ENCODE results near the gene MOGAT3. TPM values are rescaled to one million over a fixed set of nuclear protein-coding genes. Genes with fewer than 3 reads are reported as not detected.
A peak's percentile ranks its signal among the peaks of the same experiment; 100 is the strongest.

Gene MOGAT3
- total and polyA plus RNA-seq, 9 of the 15 experiments (the other 6 are each of a cell fraction or from before 2014, with no cell fraction given) = 0.07 to 0.17 (median 0.13) TPM; not detected in 6

- intact Hi-C loops (cut with micrococcal nuclease) = loop anchor here (2.0 kb wide), 1 partner anchor 47 kb away; no protein-coding TSS in a partner anchor
- Histone ChIP-seq H3K27ac (ENCODE audit: extremely low read depth, low read depth, low read length) (no peak overlapping the region), H3K79me2 (ENCODE audit: control insufficient read depth, insufficient read depth, low read length) (peaks cover under 1% of the 10 kb centered on the region; the same call in 1 of the 3 replicates), H3K9me3 (replicated peaks; ENCODE audit: control insufficient read depth, insufficient read depth, low read depth, low read length) (no peaks in the 10 kb centered on the region), H3K4me2 (ENCODE audit: insufficient read depth, low read length) (no peak overlapping the region), H2AFZ (ENCODE audit: low read depth, low read length) (no peak overlapping the region), H3K4me1 (replicated peaks in 1 of 2; ENCODE audit: control insufficient read depth in 2 of 2, insufficient read depth in 2 of 2, low read length in 2 of 2) (peaks cover 25 to 81% of the 10 kb centered on the region in 2 experiments; a peak in 4 of 5 replicates), H3K9me1 (ENCODE audit: control insufficient read depth, insufficient read depth, low read length) (no peaks in the 10 kb centered on the region), H3K4me3 (no peak overlapping the region), H4K20me1 (replicated peaks; ENCODE audit: control insufficient read depth, insufficient read depth, low read length) (peaks cover 3% of the 10 kb centered on the region; the same call in 1 of the 2 replicates), H3K27me3 (ENCODE audit: control insufficient read depth in 2 of 2, insufficient read depth in 2 of 2, low read length in 2 of 2) (no peaks in the 10 kb centered on the region), H3K9ac (ENCODE audit: insufficient read depth in 1 of 2, low read depth in 2 of 2, low read length in 2 of 2) (peak overlapping the region in 1 of 2 experiments; percentile 44; a peak in 2 of 4 replicates), H3K36me3 (ENCODE audit: control insufficient read depth, insufficient read depth, low read length) (peaks cover 34% of the 10 kb centered on the region)
- in situ Hi-C loops (cut with MboI) = no loop called here
- POLR2A ChIA-PET = interaction anchor here (1.0 to 2.2 kb wide), 4 partner anchors 8 to 91 kb away, joined by 3 to 22 read pairs (median 3); partner anchors contain the start of gene ZNHIT1
- TF ChIP-seq GABPB1 (CRISPR knock-in tag; IDR thresholded peaks at IDR 0.05) (0 out of 2 replicates have a peak, but pooled peaks have one; percentile 20), ATF1 (CRISPR knock-in tag; IDR thresholded peaks at IDR 0.05) (no peak), ATF1 (tag; IDR thresholded peaks at IDR 0.05) (no peak)
- peak in 1 of 4 experiments; percentile 12 for DNase-seq (ENCODE audit: extremely low read depth in 1 of 4, low spot score in 3 of 4)
- CTCF ChIA-PET (ENCODE audit: low intra/inter-chr PET ratio) = interaction anchor here (0.6 kb wide), 1 partner anchor 108 kb away, joined by 3 read pairs; no protein-coding TSS in a partner anchor
- no TSS peak for BruUV-seq (replicated peaks)
- no peak for FAIRE-seq
- no peak for ATAC-seq
- WGBS (ENCODE audit: insufficient coverage, low coverage, missing lambda C conversion rate) = 73% methylated on average over 8 of the region's 9 CpGs
Observed at GRCh38 chr7:101235522-101235921, 34.7 kb upstream of the MOGAT3 start.

DNA sequence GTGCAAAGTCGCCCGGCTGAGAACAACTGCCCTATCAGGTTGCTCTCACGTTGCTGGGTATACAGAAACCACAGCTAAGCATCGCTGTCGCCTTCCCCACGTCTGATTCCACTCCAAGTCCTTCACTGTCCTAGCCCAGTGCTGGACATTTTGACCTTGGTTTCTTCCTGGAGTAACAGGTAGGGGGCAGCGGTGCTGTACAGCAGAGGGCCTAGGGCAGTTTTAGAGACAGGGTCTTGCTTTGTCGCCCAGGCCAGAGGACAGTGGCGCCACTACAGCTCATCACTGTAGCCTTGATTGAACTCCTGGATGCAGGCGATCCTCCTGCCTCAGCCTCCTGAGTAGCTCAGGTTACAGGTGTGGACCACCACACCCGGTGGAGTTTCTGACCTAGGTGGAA lies 34.2 kb upstream of the MOGAT3 start:
- H3K4me2 ChIP-seq (ENCODE audit: insufficient read depth, low read length) = no peak overlapping the region
- in situ Hi-C loops (cut with MboI) (no loop called here), intact Hi-C loops (cut with micrococcal nuclease) (loop anchor here (2.0 kb wide), 1 partner anchor 48 kb away; no protein-coding TSS in a partner anchor)
- no peaks in the 10 kb centered on the region for H3K9me1 ChIP-seq (ENCODE audit: control insufficient read depth, insufficient read depth, low read length)
- DNase-seq (ENCODE audit: extremely low read depth in 1 of 4, low spot score in 3 of 4) (peak in 3 of 4 experiments; percentile 48 to 67 (median 55)), ATAC-seq (peak; percentile 61), FAIRE-seq (peak; percentile 75)
- no peak overlapping the region for H3K4me3 ChIP-seq
- POLR2A ChIA-PET = interaction anchor here (0.7 to 2.2 kb wide), 3 partner anchors 9 to 863 kb away, joined by 3 to 22 read pairs (median 3); partner anchors contain the start of gene ZNHIT1
- H3K4me1 ChIP-seq (replicated peaks in 1 of 2; ENCODE audit: control insufficient read depth in 2 of 2, insufficient read depth in 2 of 2, low read length in 2 of 2) = peaks cover 20 to 77% of the 10 kb centered on the region in 2 experiments; a peak in 4 of 5 replicates
- H3K36me3 ChIP-seq (ENCODE audit: control insufficient read depth, insufficient read depth, low read length) = peaks cover 32% of the 10 kb centered on the region
- no peak overlapping the region for H3K27ac ChIP-seq (ENCODE audit: extremely low read depth, low read depth, low read length)
- H3K79me2 ChIP-seq (ENCODE audit: control insufficient read depth, insufficient read depth, low read length) = no peaks in the 10 kb centered on the region
- H3K9me3 ChIP-seq (replicated peaks; ENCODE audit: control insufficient read depth, insufficient read depth, low read depth, low read length) = no peaks in the 10 kb centered on the region
- CTCF ChIA-PET (ENCODE audit: low intra/inter-chr PET ratio) = no interaction called here
- no peaks in the 10 kb centered on the region for H3K27me3 ChIP-seq (ENCODE audit: control insufficient read depth in 2 of 2, insufficient read depth in 2 of 2, low read length in 2 of 2)
- no TSS peak for BruUV-seq (replicated peaks)
- WGBS (ENCODE audit: insufficient coverage, low coverage, missing lambda C conversion rate) = 45% methylated on average over 11 of the region's 11 CpGs
- H4K20me1 ChIP-seq (replicated peaks; ENCODE audit: control insufficient read depth, insufficient read depth, low read length) = no peaks in the 10 kb centered on the region; the same call in 1 of the 2 replicates
- H2AFZ ChIP-seq (ENCODE audit: low read depth, low read length) = no peak overlapping the region
- H3K9ac ChIP-seq (ENCODE audit: insufficient read depth in 1 of 2, low read depth in 2 of 2, low read length in 2 of 2) = peak overlapping the region in 1 of 2 experiments; percentile 19; a peak in 1 of 4 replicates
- TF ChIP-seq GABPA (tag; conservative IDR thresholded peaks at IDR 0.05; ENCODE audit: low read depth) (no peak), TRIM24 (IDR thresholded peaks at IDR 0.05) (no peak), DNMT1 (IDR thresholded peaks at IDR 0.05) (no peak), ILF3 (IDR thresholded peaks at IDR 0.05; ENCODE audit: borderline replicate concordance) (no peak)
- TF ChIP-seq, protein P1, sequence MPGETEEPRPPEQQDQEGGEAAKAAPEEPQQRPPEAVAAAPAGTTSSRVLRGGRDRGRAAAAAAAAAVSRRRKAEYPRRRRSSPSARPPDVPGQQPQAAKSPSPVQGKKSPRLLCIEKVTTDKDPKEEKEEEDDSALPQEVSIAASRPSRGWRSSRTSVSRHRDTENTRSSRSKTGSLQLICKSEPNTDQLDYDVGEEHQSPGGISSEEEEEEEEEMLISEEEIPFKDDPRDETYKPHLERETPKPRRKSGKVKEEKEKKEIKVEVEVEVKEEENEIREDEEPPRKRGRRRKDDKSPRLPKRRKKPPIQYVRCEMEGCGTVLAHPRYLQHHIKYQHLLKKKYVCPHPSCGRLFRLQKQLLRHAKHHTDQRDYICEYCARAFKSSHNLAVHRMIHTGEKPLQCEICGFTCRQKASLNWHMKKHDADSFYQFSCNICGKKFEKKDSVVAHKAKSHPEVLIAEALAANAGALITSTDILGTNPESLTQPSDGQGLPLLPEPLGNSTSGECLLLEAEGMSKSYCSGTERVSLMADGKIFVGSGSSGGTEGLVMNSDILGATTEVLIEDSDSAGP (CRISPR knock-in tag; IDR thresholded peaks at IDR 0.05) = no peak
- TF ChIP-seq, protein P2, sequence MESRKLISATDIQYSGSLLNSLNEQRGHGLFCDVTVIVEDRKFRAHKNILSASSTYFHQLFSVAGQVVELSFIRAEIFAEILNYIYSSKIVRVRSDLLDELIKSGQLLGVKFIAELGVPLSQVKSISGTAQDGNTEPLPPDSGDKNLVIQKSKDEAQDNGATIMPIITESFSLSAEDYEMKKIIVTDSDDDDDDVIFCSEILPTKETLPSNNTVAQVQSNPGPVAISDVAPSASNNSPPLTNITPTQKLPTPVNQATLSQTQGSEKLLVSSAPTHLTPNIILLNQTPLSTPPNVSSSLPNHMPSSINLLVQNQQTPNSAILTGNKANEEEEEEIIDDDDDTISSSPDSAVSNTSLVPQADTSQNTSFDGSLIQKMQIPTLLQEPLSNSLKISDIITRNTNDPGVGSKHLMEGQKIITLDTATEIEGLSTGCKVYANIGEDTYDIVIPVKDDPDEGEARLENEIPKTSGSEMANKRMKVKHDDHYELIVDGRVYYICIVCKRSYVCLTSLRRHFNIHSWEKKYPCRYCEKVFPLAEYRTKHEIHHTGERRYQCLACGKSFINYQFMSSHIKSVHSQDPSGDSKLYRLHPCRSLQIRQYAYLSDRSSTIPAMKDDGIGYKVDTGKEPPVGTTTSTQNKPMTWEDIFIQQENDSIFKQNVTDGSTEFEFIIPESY (CRISPR knock-in tag; IDR thresholded peaks at IDR 0.05) = peak; percentile 71

Measured in K562 (cell line).